Subcutaneous adipose tissue (tissue), 4 donors: ENCODE data around the gene PRKACB. TPM values are rescaled to one million over a fixed set of nuclear protein-coding genes. Genes with fewer than 3 reads are reported as not detected.

ENCODE experiments used
- CTCF ChIP-seq: fragments of 450-650 bp; IDR thresholded peaks from one replicate; pipeline ENCODE4 v1.5.1; 2016; ENCODE audit warnings: low read depth, mild to moderate bottlenecking, control low read depth, antibody characterized with exemption, moderate library complexity
- total RNA-seq, 4 donors: library from RNA; depleted of rRNA; stranded (reverse); fragments of >200 nt; gene quantifications; one replicate each; pipeline ENCODE4 v1.1.0, GENCODE V29; 2016

Gene PRKACB
- total RNA-seq, 4 donors from 2014 or later, result 14.5 to 51.0 (median 34.5) TPM

GRCh38 chr1:84268346-84268745, 124.3 kb downstream of the PRKACB start:
- TF ChIP-seq CTCF, result no peak

GRCh38 chr1:84269306-84269705, 125.2 kb downstream of the PRKACB start:
- no peak for TF ChIP-seq CTCF

- TF ChIP-seq CTCF, result no peak
Observed at GRCh38 chr1:84271441-84272151, 127.5 kb downstream of the PRKACB start.

- no peak for TF ChIP-seq CTCF
Observed at GRCh38 chr1:84272401-84272800, 128.3 kb downstream of the PRKACB start.

- no peak for TF ChIP-seq CTCF
Observed at GRCh38 chr1:84277343-84278059, 133.4 kb downstream of the PRKACB start.

- no peak for TF ChIP-seq CTCF
Observed at GRCh38 chr1:84278905-84279304, 134.8 kb downstream of the PRKACB start.

GRCh38 chr1:84280912-84281311, 136.8 kb downstream of the PRKACB start:
- TF ChIP-seq CTCF, result no peak
